RWPE2 (cell line): Measurements from ENCODE around the gene SLC66A2.

Experiments
- ATAC-seq: fragments of 200-7000 bp; cut with Tn5 transposase; 3 replicates; pipeline ENCODE4 v1.9.1; 2021; ENCODE audit warnings: low read depth
- DNase-seq: peaks from one replicate; pipeline ENCODE4 v3.0.0-alpha.2; 2020; ENCODE audit warnings: low spot score
- H3K27ac ChIP-seq: fragments of 450-650 bp; 2 replicates; pipeline ENCODE4 v1.5.1; 2017; ENCODE audit warnings: mild to moderate bottlenecking; ENCODE audit not compliant: poor library complexity, severe bottlenecking
- H3K27me3 ChIP-seq: fragments of 250-450 bp; sonication (Bioruptor Pico); 2 replicates; pipeline ENCODE4 v1.5.1; 2021; ENCODE audit warnings: mild to moderate bottlenecking, moderate library complexity; ENCODE audit not compliant: insufficient read depth, poor library complexity, severe bottlenecking
- H3K36me3 ChIP-seq: fragments of 250-450 bp; sonication (Bioruptor Pico); 2 replicates; pipeline ENCODE4 v1.5.1; 2020; ENCODE audit warnings: low read depth, mild to moderate bottlenecking, moderate library complexity
- H3K4me1 ChIP-seq: fragments of 250-450 bp; sonication (Bioruptor Pico); 2 replicates; pipeline ENCODE4 v1.5.1; 2021; ENCODE audit warnings: mild to moderate bottlenecking, moderate library complexity; ENCODE audit not compliant: insufficient read depth, poor library complexity, severe bottlenecking
- H3K4me3 ChIP-seq: fragments of 250-450 bp; sonication (Bioruptor Pico); 2 replicates; pipeline ENCODE4 v1.5.1; 2021; ENCODE audit warnings: mild to moderate bottlenecking, moderate library complexity; ENCODE audit not compliant: severe bottlenecking
- H3K9me3 ChIP-seq: fragments of 250-450 bp; sonication (Bioruptor Pico); 2 replicates; pipeline ENCODE4 v1.5.1; 2021; ENCODE audit warnings: mild to moderate bottlenecking, moderate library complexity; ENCODE audit not compliant: severe bottlenecking
- CTCF ChIP-seq: fragments of 450-650 bp; IDR thresholded peaks from one replicate; pipeline ENCODE4 v1.5.1; 2017; ENCODE audit warnings: mild to moderate bottlenecking, moderate library complexity; ENCODE audit not compliant: poor library complexity, severe bottlenecking

The SLC66A2 gene

GRCh38 chr18:79877163-79878091, 74.0 kb downstream of the SLC66A2 start:
- peaks cover 21% of the 10 kb centered on the region for H3K27me3 ChIP-seq
- H3K36me3 ChIP-seq: no peaks in the 10 kb centered on the region
- no peak for ATAC-seq
- H3K4me1 ChIP-seq: no peaks in the 10 kb centered on the region
- H3K9me3 ChIP-seq: no peaks in the 10 kb centered on the region
- peak; percentile 49 for DNase-seq
- H3K4me3 ChIP-seq: no peak overlapping the region
- TF ChIP-seq CTCF: no peak
- H3K27ac ChIP-seq: no peak overlapping the region

- Histone ChIP-seq H3K9me3 (no peaks in the 10 kb centered on the region), H3K27me3 (peaks cover 21% of the 10 kb centered on the region), H3K27ac (no peak overlapping the region), H3K4me1 (no peaks in the 10 kb centered on the region), H3K36me3 (no peaks in the 10 kb centered on the region), H3K4me3 (no peak overlapping the region)
- no peak for DNase-seq
- TF ChIP-seq CTCF: no peak
- peak; percentile 71 for ATAC-seq
Observed at GRCh38 chr18:79876497-79876896, 75.0 kb downstream of the SLC66A2 start.

DNA sequence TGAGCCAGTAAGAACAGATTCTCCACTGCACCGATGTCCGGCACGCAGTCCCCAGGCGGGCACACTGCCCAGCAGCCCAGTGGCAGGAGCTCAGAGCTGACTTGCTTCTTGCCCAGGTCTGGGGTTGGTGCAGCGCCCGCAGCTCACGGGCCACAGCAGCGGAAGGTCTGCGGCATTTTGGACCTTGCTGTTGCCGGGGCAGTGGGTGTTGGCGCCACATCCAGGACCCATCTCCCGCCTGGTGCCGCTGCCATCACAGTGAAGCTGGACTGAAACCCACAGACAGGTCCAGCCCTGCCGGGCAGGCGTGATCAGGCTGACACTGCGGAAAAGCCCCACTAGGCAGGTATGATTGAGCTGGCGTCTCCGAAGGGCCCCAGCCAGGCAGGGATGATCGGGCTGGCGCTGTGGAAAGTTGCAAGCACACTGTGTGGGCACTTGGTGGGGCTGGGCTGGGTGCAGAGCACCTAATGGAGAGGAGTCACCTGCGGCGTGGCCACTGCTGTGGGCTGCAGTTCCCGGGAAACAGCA, 75.5 kb downstream of the SLC66A2 start:
- no peak overlapping the region for H3K4me3 ChIP-seq
- peak; percentile 36; the same call in 2 of the 3 replicates for ATAC-seq
- no peaks in the 10 kb centered on the region for H3K4me1 ChIP-seq
- H3K27me3 ChIP-seq: peaks cover 21% of the 10 kb centered on the region
- H3K27ac ChIP-seq: no peak overlapping the region
- no peaks in the 10 kb centered on the region for H3K36me3 ChIP-seq
- TF ChIP-seq CTCF: no peak
- H3K9me3 ChIP-seq: no peaks in the 10 kb centered on the region
- no peak for DNase-seq

DNA sequence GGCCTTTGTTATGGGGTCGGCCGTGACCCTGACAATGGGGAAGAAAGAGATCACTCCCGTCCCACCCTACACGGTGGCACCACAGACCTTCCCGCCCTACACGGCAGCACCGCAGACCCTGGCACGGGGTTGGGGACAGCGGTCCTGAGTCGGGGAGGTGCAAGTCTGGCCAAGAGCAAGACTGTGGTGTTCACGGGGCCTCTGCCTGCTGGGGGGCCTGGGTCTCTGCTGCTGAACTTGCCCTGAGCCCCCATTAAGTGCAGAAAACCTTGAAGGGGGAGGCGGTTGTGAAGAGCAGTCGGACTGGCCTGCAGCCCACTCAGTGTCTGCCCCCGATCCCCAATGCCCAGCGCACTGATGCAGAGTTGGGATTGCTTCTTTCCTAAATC, 75.9 kb downstream of the SLC66A2 start:
- DNase-seq (no peak), ATAC-seq (no peak)
- no peak for TF ChIP-seq CTCF
- Histone ChIP-seq H3K27ac (no peak overlapping the region), H3K36me3 (no peaks in the 10 kb centered on the region), H3K9me3 (no peaks in the 10 kb centered on the region), H3K4me3 (no peak overlapping the region), H3K27me3 (peaks cover 21% of the 10 kb centered on the region), H3K4me1 (no peaks in the 10 kb centered on the region)
